SW480 (cell line): ENCODE data around the gene PPP1R3G.
"Not testable (repeated sequence)": the region's sequence is repeated elsewhere in the genome, so short reads cannot be mapped to it uniquely, and the experiment has no call there.

Experiments used
- DNase-seq: peaks from one replicate; pipeline ENCODE4 v3.0.0-alpha.2; 2016; ENCODE audit warnings: low spot score

PPP1R3G gene

DNA sequence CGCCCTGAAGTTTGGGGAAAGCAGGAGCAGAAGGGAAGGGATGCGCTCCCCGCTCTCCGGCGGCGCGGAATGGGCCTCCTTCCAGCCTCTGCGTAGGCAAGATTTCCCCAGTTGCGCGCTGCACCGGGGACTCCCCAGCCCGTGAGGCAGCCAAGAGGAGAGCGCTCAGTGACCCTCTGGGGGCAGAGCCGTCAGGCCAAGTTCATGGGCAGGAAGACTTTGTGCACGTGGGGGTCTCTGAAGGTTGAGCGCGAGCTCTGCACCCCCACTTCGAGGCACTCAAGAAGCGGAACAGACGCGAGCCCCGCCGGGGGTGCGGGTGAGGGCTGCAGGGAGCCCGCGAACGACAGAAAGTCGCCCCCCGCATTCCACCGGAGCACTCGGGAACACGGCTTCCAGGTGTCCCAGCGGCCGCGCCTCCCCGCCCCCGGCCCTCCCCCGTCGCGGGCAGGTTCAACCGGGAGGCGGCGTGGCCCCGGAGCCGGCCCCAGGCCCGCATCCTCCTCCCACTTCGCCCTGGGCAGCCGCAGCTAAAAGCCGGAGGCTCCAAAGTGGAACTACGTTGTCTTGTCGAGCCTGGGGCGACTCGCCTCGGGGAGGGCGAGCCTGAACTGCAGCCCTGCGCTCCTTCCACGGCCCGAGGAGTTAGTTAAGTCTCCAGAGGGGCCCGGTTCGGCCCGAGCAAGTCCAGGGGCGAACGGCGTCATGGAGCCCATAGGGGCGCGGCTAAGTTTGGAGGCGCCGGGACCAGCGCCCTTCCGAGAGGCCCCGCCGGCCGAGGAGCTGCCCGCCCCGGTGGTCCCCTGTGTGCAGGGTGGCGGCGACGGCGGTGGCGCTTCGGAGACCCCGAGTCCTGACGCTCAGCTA lies at the start of gene PPP1R3G:
Gene PPP1R3G (plus strand): TSS at position 561 of the 867 bp plus-strand sequence. CDS start 145 bp downstream, at position 706.
- peak; percentile 31 for DNase-seq

- peak; percentile 39 for DNase-seq
Measured at GRCh38 chr6:5036269-5036668, 48.9 kb upstream of the PPP1R3G start.

DNA sequence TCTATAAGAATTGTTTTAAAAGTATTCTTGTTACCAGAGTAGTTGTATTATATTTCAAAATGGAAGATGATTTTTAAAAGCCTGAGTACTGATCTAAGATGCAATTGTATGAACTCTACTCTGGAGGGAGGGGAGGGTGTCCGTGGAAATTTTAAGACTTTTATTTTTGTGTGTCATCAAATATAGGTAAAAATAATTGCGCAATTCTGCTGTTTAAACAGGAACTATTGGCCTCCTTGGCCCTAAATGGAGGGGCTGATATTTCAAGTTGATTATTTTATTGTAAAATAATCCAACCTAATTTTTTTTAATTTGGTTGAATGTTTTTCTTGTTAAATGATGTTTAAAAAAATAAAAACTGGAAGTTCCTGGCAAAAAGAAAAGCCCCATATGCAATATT lies 43.2 kb upstream of the PPP1R3G start:
- DNase-seq = no peak

DNA sequence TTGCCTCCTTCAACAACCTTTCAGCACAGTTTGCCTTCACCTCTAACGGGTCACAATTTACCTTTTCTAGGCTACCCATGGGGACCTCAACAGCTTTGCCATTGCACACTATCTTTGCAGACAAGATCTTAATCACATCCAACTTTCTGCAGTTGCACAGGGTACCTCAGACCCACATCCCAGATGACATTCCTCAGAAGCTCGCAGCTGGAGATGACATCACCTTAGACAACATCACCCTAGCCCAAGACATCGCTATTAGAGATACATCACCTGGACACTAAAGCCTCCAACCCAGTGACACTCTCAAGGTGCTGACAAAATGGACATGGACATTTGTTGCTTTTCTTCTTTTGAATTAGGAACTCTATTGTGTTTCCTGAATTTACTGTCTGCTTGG lies 42.7 kb upstream of the PPP1R3G start:
- DNase-seq = no peak

GRCh38 chr6:5044866-5045265 lies 40.3 kb upstream of the PPP1R3G start:
- no peak for DNase-seq

DNA sequence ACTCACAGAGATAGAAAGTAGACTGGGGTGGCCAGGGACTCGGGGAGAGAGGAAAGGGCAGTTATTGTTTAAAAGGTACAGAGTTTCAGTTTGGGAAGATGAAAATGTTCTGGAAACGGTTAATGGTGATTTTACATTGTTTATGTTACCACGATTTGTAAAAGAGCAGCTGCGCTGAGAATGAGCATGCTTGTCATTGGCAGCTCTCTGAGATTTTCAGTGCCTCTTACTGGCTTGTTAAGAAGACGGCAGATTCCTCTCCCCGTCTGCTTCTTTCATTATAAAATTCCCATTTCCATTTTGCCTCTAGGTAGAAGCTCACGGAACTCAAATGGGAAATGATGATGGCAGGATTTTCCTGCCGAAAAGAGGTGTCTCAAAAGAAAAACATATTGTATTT lies 39.7 kb upstream of the PPP1R3G start:
- no peak for DNase-seq

DNA sequence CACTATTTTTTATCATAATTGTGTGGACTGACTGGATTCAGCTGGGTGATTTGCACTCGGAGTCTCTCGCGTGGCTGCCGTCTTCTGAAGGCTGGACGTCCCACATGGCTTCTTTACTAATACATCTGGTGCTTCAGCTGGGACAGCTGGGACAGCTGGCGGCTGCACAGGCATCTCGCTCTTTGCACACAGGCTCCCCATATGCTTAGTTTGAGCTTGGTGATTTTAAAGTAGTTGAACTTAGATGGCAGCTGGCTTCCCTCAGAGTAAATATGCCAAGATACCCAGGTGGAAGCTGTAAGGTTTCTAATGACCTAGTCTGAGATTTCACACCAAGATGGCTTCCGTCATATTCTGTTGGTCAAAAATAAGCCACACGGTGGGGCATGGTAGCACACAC lies 38.7 kb upstream of the PPP1R3G start:
- no peak for DNase-seq

GRCh38 chr6:5050009-5050408 lies 35.1 kb upstream of the PPP1R3G start:
- DNase-seq = no peak

GRCh38 chr6:5051394-5051793 lies 33.7 kb upstream of the PPP1R3G start:
- no peak for DNase-seq

DNA sequence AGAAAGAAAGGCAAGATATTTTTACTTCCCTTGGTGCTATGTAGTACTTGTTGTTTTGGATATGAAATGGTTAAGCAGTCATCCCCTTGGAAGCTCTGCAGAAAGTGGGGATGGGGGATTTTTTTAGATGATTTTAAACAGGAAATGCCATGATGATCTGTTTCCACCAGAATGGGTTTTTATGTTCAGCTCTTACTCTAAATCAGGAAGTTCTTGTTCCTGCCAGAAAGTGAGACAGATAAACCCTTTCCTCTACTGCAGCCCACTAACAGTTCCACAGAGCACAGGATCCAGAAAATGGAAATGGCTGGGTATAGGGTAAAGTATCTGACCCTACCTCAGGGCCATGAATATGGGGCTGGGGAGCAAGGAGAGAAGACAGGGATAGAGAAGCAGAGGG lies 32.1 kb upstream of the PPP1R3G start:
- no peak for DNase-seq

DNA sequence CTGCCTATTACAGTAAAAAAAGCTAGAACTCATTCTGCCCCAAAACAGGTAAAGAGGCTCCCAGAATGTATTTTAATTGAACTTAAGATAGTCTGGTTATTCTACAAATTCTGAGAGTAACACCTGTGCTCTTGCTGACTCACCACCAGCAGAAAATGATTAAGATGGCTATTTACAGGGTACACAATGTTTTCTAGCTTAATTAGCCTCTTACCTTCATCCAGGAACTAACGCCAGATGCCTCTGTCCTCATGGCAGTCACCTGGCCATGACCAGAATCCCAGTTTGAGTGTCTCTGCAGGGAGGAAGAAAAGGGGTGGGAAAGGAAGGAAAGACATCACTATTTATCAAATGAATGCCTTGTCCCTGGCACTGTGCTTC lies 31.3 kb upstream of the PPP1R3G start:
- DNase-seq = no peak

DNA sequence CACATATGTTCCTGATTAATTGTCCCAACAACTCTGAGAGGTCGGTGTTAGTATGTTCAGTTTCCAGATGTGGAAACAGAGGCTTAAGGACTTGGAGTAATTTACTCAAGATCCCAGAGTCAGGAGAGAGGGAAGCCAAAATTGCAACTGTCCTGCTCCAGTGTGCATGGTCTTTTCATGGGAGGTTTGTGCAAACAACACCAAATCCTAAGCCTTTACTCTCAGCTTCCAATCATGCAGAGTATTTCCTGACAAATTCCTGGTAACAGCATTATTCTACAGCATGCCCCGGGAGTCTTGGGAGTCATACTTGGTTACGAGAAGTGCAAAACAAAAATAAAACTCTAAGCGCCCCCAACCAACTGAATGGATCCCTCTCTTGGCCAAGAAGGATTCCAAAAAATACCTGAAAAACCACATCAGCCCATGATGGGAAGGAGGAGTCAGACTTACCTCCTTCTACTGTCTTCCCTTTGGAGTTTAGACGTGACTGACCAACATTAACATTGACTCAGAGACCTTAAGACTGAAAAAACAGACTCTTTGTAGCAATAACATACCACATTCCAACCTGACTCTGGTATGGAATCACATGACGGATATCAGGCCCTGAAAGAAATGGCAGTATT lies 30.8 kb upstream of the PPP1R3G start:
- no peak for DNase-seq

- DNase-seq = no peak
Measured at GRCh38 chr6:5055118-5055517, 30.0 kb upstream of the PPP1R3G start.

GRCh38 chr6:5058254-5058653 lies 26.9 kb upstream of the PPP1R3G start:
- DNase-seq = no peak

DNA sequence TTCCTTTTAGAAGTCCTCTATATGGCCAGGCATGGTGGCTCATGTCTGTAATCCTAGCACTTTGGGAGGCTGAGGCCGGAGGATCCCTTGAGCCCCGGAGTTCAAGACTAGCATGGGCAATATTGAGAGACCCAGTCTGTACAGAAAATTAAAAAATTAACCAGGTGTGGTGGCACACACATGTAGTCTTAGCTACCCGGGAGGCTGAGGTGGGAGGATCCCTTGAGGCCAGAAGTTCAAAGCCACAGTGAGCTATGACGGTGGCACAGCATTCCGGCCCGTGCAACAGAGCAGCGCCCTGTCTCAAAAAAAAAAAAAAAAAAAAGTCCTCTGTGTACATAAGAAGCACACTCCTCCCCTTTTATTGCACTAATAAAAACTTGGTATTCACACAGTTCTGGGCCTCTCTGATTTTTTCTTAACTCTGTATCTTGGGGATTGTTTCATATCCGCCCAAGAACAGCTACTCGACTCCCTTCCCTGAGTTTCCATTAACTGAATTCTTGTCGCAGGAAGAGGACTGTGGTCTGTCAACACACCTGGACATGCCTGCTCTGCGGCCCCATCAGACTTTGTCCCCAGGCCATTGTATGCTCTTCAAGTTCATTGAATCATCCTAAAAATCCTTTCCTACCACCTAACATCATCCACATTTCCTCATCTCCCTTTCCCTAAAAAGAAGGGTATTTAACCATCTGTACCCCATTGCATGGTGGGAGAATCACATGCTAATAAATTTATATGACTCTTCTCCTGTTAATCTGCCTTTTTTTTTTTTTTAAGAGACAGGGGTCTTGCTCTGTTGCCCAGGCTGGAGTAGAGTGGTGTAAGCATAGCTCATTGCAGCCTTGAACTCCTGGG lies 25.9 kb upstream of the PPP1R3G start:
- no peak for DNase-seq

DNA sequence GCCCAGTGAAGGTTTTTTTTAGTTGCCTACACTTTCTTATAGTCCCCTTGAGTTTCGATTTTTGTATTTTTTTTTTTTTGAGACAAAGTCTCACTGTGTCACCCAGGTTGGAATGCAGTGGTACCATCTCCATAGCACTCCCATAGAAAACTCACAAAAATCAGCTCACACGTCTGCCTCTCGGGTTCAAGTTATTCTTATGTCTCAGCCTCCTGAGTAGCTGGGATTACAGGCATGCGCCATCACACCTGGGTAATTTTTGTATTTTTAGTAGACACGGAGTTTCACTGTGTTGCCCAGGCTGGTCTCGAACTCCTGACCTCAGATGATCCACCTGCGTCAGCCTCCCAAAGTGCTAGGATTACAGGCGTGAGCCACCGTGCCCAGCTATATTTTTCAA lies 24.7 kb upstream of the PPP1R3G start:
- not testable (repeated sequence) for DNase-seq

GRCh38 chr6:5061152-5061551 lies 24.0 kb upstream of the PPP1R3G start:
- DNase-seq = no peak

GRCh38 chr6:5063617-5064016 lies 21.5 kb upstream of the PPP1R3G start:
- DNase-seq = no peak

DNA sequence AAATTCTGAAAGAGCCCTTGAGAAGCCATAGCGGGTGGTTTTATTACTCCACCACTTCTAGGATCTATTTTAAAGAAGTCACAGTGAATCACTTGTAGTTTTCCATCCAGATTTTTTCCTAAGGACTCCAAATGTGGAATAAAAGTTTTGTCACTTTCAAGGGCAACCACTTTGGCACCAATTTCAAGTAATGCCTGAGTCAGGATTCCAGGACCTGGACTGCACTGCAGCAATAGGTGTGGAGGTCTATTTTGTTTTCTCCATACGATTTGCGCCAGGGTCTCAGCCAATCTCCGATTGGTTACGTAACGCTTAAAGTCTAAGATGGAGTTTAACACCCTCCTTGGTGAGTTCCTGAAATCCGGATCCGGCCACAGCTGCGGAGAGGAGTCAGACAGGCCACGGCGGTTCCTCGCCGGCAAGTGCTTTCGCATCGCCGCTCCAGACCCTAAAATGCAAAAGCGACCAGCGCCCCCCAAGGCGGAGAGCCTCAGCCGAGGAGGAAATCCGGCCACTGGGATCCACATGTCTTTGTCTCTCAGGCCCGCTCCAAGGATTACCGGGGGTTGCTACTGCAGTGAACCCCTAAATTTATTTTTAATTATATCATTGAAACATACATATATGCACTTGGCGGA lies 18.6 kb upstream of the PPP1R3G start:
- DNase-seq = no peak

DNA sequence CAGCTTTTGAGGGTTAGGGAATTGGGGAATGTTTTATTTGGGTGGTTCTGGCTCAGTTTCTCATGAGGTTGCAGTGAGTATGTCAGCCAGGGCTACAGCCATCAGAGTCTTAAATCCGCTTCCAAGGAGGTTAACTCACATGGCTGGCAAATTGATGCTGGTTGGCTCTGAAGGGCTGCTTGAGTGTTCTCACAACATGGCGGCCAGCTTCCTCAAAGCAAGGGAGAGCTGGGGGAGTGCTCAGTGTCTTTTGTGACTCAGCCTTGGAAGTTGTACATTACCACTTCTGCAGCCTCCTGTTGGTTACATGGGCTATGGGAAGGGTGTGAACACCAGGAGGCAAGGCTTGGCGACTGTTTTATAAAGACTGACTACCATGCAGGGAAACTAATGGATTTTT lies 17.8 kb upstream of the PPP1R3G start:
- no peak for DNase-seq

GRCh38 chr6:5068153-5068751 lies 16.9 kb upstream of the PPP1R3G start:
- no peak for DNase-seq

GRCh38 chr6:5071216-5071615 lies 13.9 kb upstream of the PPP1R3G start:
- DNase-seq = no peak
